ENCODE data around the gene IGSF9B. TPM values are rescaled to one million over a fixed set of nuclear protein-coding genes. Genes with fewer than 3 reads are reported as not detected.
A peak's percentile ranks its signal among the peaks of the same experiment; 100 is the strongest.

The IGSF9B gene
- total RNA-seq, 3 donors from 2014 or later (not counting 1 experiment from before 2014, with no cell fraction given), result 2.2 to 6.1 (median 4.3) TPM

- intact Hi-C loops (cut with micrococcal nuclease), result no loop called here
- Mint-ChIP-seq H3K27me3 (ENCODE audit: low read depth in 2 of 2) (peaks cover 36 to 40% of the 10 kb centered on the region in 2 donors), H3K4me1 (peaks cover 4 to 7% of the 10 kb centered on the region in 2 donors), H3K4me3 (peak overlapping the region; percentile 75), H3K36me3 (no peaks in the 10 kb centered on the region), H3K9me3 (no peaks in the 10 kb centered on the region), H3K27ac (no peak overlapping the region)
- TF ChIP-seq CTCF (IDR thresholded peaks at IDR 0.05), result no peak
- H3K9me3 ChIP-seq (ENCODE audit: control insufficient read depth, insufficient read depth, low read length), result no peaks in the 10 kb centered on the region
- DNase-seq (no peak), ATAC-seq (peak in 1 of 3 donors; percentile 5)
- H3K36me3 ChIP-seq (ENCODE audit: control insufficient read depth, insufficient read depth, low read length), result no peaks in the 10 kb centered on the region
- H3K27ac ChIP-seq (ENCODE audit: low read length), result no peak overlapping the region
- 73% methylated on average over 28 of the region's 28 CpGs for WGBS (ENCODE audit: insufficient coverage)
- peaks cover 7% of the 10 kb centered on the region for H3K4me1 ChIP-seq (ENCODE audit: control insufficient read depth, insufficient read depth, low read length)
- peak overlapping the region; percentile 0 for H3K4me3 ChIP-seq (ENCODE audit: low read length)
- no peaks in the 10 kb centered on the region for H3K27me3 ChIP-seq (ENCODE audit: control insufficient read depth, insufficient read depth, low read length)
Observed at GRCh38 chr11:133967599-133968238, 11.0 kb upstream of the IGSF9B start.

GRCh38 chr11:133966921-133967598, 10.3 kb upstream of the IGSF9B start:
- H3K4me3 Mint-ChIP-seq, result peak overlapping the region; percentile 75
- intact Hi-C loops (cut with micrococcal nuclease), result no loop called here
- no peaks in the 10 kb centered on the region for H3K36me3 ChIP-seq (ENCODE audit: control insufficient read depth, insufficient read depth, low read length)
- no peak for TF ChIP-seq CTCF (IDR thresholded peaks at IDR 0.05)
- no peaks in the 10 kb centered on the region for H3K9me3 ChIP-seq (ENCODE audit: control insufficient read depth, insufficient read depth, low read length)
- peaks cover 4 to 7% of the 10 kb centered on the region in 2 donors for H3K4me1 Mint-ChIP-seq
- peaks cover 7% of the 10 kb centered on the region for H3K4me1 ChIP-seq (ENCODE audit: control insufficient read depth, insufficient read depth, low read length)
- peaks cover 35 to 36% of the 10 kb centered on the region in 2 donors for H3K27me3 Mint-ChIP-seq (ENCODE audit: low read depth in 2 of 2)
- H3K27ac Mint-ChIP-seq, result no peak overlapping the region
- H3K27ac ChIP-seq (ENCODE audit: low read length), result no peak overlapping the region
- H3K4me3 ChIP-seq (ENCODE audit: low read length), result no peak overlapping the region
- 35% methylated on average over 43 of the region's 43 CpGs for WGBS (ENCODE audit: insufficient coverage)
- ATAC-seq (peak in 1 of 3 donors; percentile 48), DNase-seq (peak in 1 of 2 donors; percentile 75)
- no peaks in the 10 kb centered on the region for H3K36me3 Mint-ChIP-seq
- H3K9me3 Mint-ChIP-seq, result no peaks in the 10 kb centered on the region
- H3K27me3 ChIP-seq (ENCODE audit: control insufficient read depth, insufficient read depth, low read length), result no peaks in the 10 kb centered on the region

GRCh38 chr11:133966172-133966651, 9.4 kb upstream of the IGSF9B start:
- no peak for TF ChIP-seq CTCF (IDR thresholded peaks at IDR 0.05)
- Mint-ChIP-seq H3K27ac (no peak overlapping the region), H3K9me3 (no peaks in the 10 kb centered on the region), H3K4me3 (no peak overlapping the region), H3K4me1 (peaks cover 4 to 7% of the 10 kb centered on the region in 2 donors), H3K36me3 (no peaks in the 10 kb centered on the region), H3K27me3 (ENCODE audit: low read depth in 2 of 2) (peaks cover 36 to 39% of the 10 kb centered on the region in 2 donors)
- DNase-seq, result no peak
- Histone ChIP-seq H3K9me3 (ENCODE audit: control insufficient read depth, insufficient read depth, low read length) (no peaks in the 10 kb centered on the region), H3K36me3 (ENCODE audit: control insufficient read depth, insufficient read depth, low read length) (no peaks in the 10 kb centered on the region), H3K4me1 (ENCODE audit: control insufficient read depth, insufficient read depth, low read length) (peaks cover 7% of the 10 kb centered on the region), H3K4me3 (ENCODE audit: low read length) (no peak overlapping the region), H3K27ac (ENCODE audit: low read length) (no peak overlapping the region), H3K27me3 (ENCODE audit: control insufficient read depth, insufficient read depth, low read length) (no peaks in the 10 kb centered on the region)
- WGBS (ENCODE audit: insufficient coverage), result 86% methylated on average over 7 of the region's 7 CpGs
- intact Hi-C loops (cut with micrococcal nuclease), result no loop called here
- ATAC-seq, result no peak
